Measurements from ENCODE around the gene ACO1.

GRCh38 chr9:32345243-32345642 is 39.2 kb upstream of the ACO1 start:
- TF ChIP-seq, protein P1, sequence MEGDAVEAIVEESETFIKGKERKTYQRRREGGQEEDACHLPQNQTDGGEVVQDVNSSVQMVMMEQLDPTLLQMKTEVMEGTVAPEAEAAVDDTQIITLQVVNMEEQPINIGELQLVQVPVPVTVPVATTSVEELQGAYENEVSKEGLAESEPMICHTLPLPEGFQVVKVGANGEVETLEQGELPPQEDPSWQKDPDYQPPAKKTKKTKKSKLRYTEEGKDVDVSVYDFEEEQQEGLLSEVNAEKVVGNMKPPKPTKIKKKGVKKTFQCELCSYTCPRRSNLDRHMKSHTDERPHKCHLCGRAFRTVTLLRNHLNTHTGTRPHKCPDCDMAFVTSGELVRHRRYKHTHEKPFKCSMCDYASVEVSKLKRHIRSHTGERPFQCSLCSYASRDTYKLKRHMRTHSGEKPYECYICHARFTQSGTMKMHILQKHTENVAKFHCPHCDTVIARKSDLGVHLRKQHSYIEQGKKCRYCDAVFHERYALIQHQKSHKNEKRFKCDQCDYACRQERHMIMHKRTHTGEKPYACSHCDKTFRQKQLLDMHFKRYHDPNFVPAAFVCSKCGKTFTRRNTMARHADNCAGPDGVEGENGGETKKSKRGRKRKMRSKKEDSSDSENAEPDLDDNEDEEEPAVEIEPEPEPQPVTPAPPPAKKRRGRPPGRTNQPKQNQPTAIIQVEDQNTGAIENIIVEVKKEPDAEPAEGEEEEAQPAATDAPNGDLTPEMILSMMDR (conservative IDR thresholded peaks at IDR 0.05): no peak
- TF ChIP-seq ZFX (IDR thresholded peaks at IDR 0.05): no peak

Data from C4-2B (cell line).